GM23338 (cell line): ENCODE data around the gene BCL2L12. TPM values are rescaled to one million over a fixed set of nuclear protein-coding genes. Genes with fewer than 3 reads are reported as not detected.
A peak's percentile ranks its signal among the peaks of the same experiment; 100 is the strongest.

Source experiments
- ATAC-seq: fragments of 200-7000 bp; cut with Tn5 transposase; 3 replicates; pipeline ENCODE4 v1.9.1; 2020
- DNase-seq: peaks from one replicate; pipeline ENCODE4 v3.0.0-alpha.2; 2015; ENCODE audit warnings: low spot score
- H2AFZ ChIP-seq: fragments of 200-600 bp; sonication (generic); 2 replicates; pipeline ENCODE4 v1.8.0; 2016; ENCODE audit warnings: antibody characterized with exemption, mild to moderate bottlenecking, moderate library complexity
- H3F3A ChIP-seq: fragments of 200-600 bp; sonication (generic); replicated peaks from 2 replicates; pipeline ENCODE4 v1.8.0; 2017; ENCODE audit warnings: antibody characterized with exemption, mixed run types, low read depth
- H3K27ac ChIP-seq: fragments of 200-600 bp; sonication (generic); 2 replicates; pipeline ENCODE4 v1.6.1; 2016; ENCODE audit warnings: low read depth
- H3K27me3 ChIP-seq: fragments of 200-600 bp; sonication (generic); 2 replicates; pipeline ENCODE4 v1.8.0; 2016; ENCODE audit warnings: mild to moderate bottlenecking, mixed run types, moderate library complexity; ENCODE audit not compliant: insufficient read depth
- H3K36me3 ChIP-seq: fragments of 200-600 bp; sonication (generic); 2 replicates; pipeline ENCODE4 v1.8.0; 2016; ENCODE audit warnings: mild to moderate bottlenecking; ENCODE audit not compliant: insufficient read depth
- H3K4me1 ChIP-seq: fragments of 200-600 bp; sonication (generic); 2 replicates; pipeline ENCODE4 v1.8.0; 2016; ENCODE audit warnings: mild to moderate bottlenecking, moderate library complexity; ENCODE audit not compliant: insufficient read depth
- H3K4me2 ChIP-seq: fragments of 200-600 bp; sonication (generic); 2 replicates; pipeline ENCODE4 v1.7.1; 2017; ENCODE audit warnings: mixed run types
- H3K4me3 ChIP-seq: fragments of 200-600 bp; sonication (generic); 2 replicates; pipeline ENCODE4 v1.6.1; 2016; ENCODE audit warnings: mixed run types
- H3K79me2 ChIP-seq: fragments of 200-600 bp; sonication (generic); replicated peaks from 2 replicates; pipeline ENCODE4 v1.8.0; 2017; ENCODE audit warnings: mild to moderate bottlenecking; ENCODE audit not compliant: insufficient read depth
- H3K9me2 ChIP-seq: fragments of 200-600 bp; sonication (generic); 2 replicates; pipeline ENCODE4 v1.8.0; 2017; ENCODE audit not compliant: insufficient read depth
- H4K20me1 ChIP-seq: fragments of 200-600 bp; sonication (generic); replicated peaks from 2 replicates; pipeline ENCODE4 v1.8.0; 2017; ENCODE audit warnings: mild to moderate bottlenecking; ENCODE audit not compliant: insufficient read depth
- H3K27ac Mint-ChIP-seq: 2 replicates; pipeline ENCODE4 v1.8.0; 2020; ENCODE audit warnings: inconsistent platforms, mild to moderate bottlenecking, moderate library complexity, mixed read lengths
- H3K27me3 Mint-ChIP-seq: 3 replicates; pipeline ENCODE4 v1.8.0; 2022; ENCODE audit warnings: low read depth, mild to moderate bottlenecking, moderate library complexity, mixed read lengths, inconsistent platforms; ENCODE audit not compliant: insufficient read depth, poor library complexity
- H3K36me3 Mint-ChIP-seq: 3 replicates; pipeline ENCODE4 v1.8.0; 2021; ENCODE audit warnings: low read depth, mild to moderate bottlenecking, inconsistent platforms, moderate library complexity, mixed read lengths
- H3K4me1 Mint-ChIP-seq: 3 replicates; pipeline ENCODE4 v1.8.0; 2020; ENCODE audit warnings: mild to moderate bottlenecking, inconsistent platforms, mixed read lengths
- H3K4me3 Mint-ChIP-seq: 3 replicates; pipeline ENCODE4 v1.8.0; 2021; ENCODE audit warnings: moderate library complexity, mild to moderate bottlenecking, inconsistent platforms, mixed read lengths
- H3K9me3 Mint-ChIP-seq: 3 replicates; pipeline ENCODE4 v1.8.0; 2020; ENCODE audit warnings: moderate library complexity, mild to moderate bottlenecking, inconsistent platforms, mixed read lengths
- EZH2phosphoT487 ChIP-seq: fragments of 200-600 bp; sonication (generic); IDR thresholded peaks from one replicate; pipeline ENCODE4 v1.8.1; 2018; ENCODE audit warnings: antibody characterized with exemption; ENCODE audit not compliant: unreplicated experiment
- NANOG ChIP-seq: IDR thresholded peaks from 2 replicates; pipeline ENCODE4 v1.6.1; 2016; ENCODE audit warnings: antibody characterized with exemption, borderline replicate concordance
- POLR2AphosphoS5 ChIP-seq: IDR thresholded peaks from 2 replicates; pipeline ENCODE4 v1.6.1; 2016; ENCODE audit warnings: antibody characterized with exemption, low read depth
- REST ChIP-seq: IDR thresholded peaks from one replicate; pipeline ENCODE4 v1.6.1; 2018; ENCODE audit warnings: antibody characterized with exemption; ENCODE audit not compliant: unreplicated experiment
- ZNF114 ChIP-seq: fragments of 250-450 bp; sonication (Bioruptor Pico); IDR thresholded peaks from 2 replicates; pipeline ENCODE4 v1.5.0; 2020; ENCODE audit warnings: mild to moderate bottlenecking, moderate library complexity
- ZNF462 ChIP-seq: fragments of 250-450 bp; sonication (Bioruptor Pico); IDR thresholded peaks from 2 replicates; pipeline ENCODE4 v1.5.0; 2020; ENCODE audit warnings: mild to moderate bottlenecking, moderate library complexity
- polyA plus RNA-seq: library from polyadenylated mRNA; unstranded; fragments of >200 nt; fragmentation: Nextera tagmentation; extraction: Ambion mirVana; gene quantifications from 2 replicates; pipeline ENCODE4 v1.2.1, GENCODE V29; 2016
- total RNA-seq: library from RNA; depleted of rRNA; stranded (reverse); fragments of >200 nt; shearing (Covaris generic); gene quantifications from 2 replicates; pipeline ENCODE4 v1.2.3, GENCODE V29; 2014

BCL2L12 gene
- total and polyA plus RNA-seq, 2 experiments from 2014 or later = 61.3 to 102 TPM

GRCh38 chr19:49643466-49643865 is 22.3 kb upstream of the BCL2L12 start (continued):
- no peak for TF ChIP-seq ZNF462 (CRISPR knock-in tag)

GRCh38 chr19:49645592-49645991 is 20.1 kb upstream of the BCL2L12 start:
- no peaks in the 10 kb centered on the region; the same call in none of the 2 replicates for H3K36me3 ChIP-seq

More at GRCh38 chr19:49645592-49645991, 20.1 kb upstream of the BCL2L12 start:
- Histone ChIP-seq H3K9me2 (no peaks in the 10 kb centered on the region), H3K27me3 (no peaks in the 10 kb centered on the region), H2AFZ (no peak overlapping the region), H4K20me1 (peaks cover 13% of the 10 kb centered on the region), H3K79me2 (peaks cover 26% of the 10 kb centered on the region), H3K27ac (no peak overlapping the region), H3K4me1 (peaks cover 18% of the 10 kb centered on the region), H3K4me3 (no peak overlapping the region), H3F3A (peaks cover 21% of the 10 kb centered on the region), H3K4me2 (no peak overlapping the region)
- Mint-ChIP-seq H3K27ac (peak overlapping the region; percentile 77; the same call in 1 of the 2 replicates), H3K36me3 (peaks cover 32% of the 10 kb centered on the region), H3K27me3 (peaks cover 22% of the 10 kb centered on the region), H3K9me3 (no peaks in the 10 kb centered on the region), H3K4me1 (peaks cover 30% of the 10 kb centered on the region), H3K4me3 (no peak overlapping the region)
- TF ChIP-seq EZH2phosphoT487 (no peak), REST (no peak), ZNF114 (CRISPR knock-in tag) (no peak), POLR2AphosphoS5 (no peak), NANOG (no peak), ZNF462 (CRISPR knock-in tag) (no peak)
- ATAC-seq (no peak), DNase-seq (no peak)
